ENCODE results near the gene ERGIC1. TPM values are rescaled to one million over a fixed set of nuclear protein-coding genes. Genes with fewer than 3 reads are reported as not detected.
A peak's percentile ranks its signal among the peaks of the same experiment; 100 is the strongest.

Gene ERGIC1
- total and polyA plus RNA-seq, 2 of the 8 experiments (the other 6 are each of a cell fraction or from before 2014, with no cell fraction given), result 95.3 to 106 TPM

GRCh38 chr5:172807766-172808311, 26.2 kb upstream of the ERGIC1 start:
- Histone ChIP-seq H3K4me1 (replicated peaks in 1 of 4; ENCODE audit: control insufficient read depth in 3 of 4, insufficient read depth in 4 of 4, low read length in 3 of 4) (no peaks in the 10 kb centered on the region; a peak in 1 of 7 replicates), H3K36me3 (ENCODE audit: control insufficient read depth in 2 of 4, insufficient read depth in 4 of 4, low read length in 3 of 4) (no peaks in the 10 kb centered on the region), H3K9me3 (ENCODE audit: insufficient read depth in 2 of 2, low read depth in 1 of 2, low read length in 1 of 2) (no peaks in the 10 kb centered on the region), H3K4ac (replicated peaks; ENCODE audit: insufficient read length, low read depth, low read length) (no peak overlapping the region), H2AK5ac (ENCODE audit: low read depth, low read length) (no peak overlapping the region), H3K4me3 (ENCODE audit: extremely low read depth in 1 of 4, insufficient read depth in 2 of 4, low read depth in 3 of 4, low read length in 4 of 4) (no peak overlapping the region), H2BK12ac (ENCODE audit: low read depth, low read length) (0 out of 2 replicates have a peak overlapping the region, but pooled peaks have one; percentile 27), H3K79me2 (ENCODE audit: control insufficient read depth in 1 of 2, insufficient read depth in 2 of 2, low read length in 2 of 2) (no peaks in the 10 kb centered on the region), H2BK20ac (ENCODE audit: low read length) (no peak overlapping the region), H2BK15ac (ENCODE audit: low read length) (no peak overlapping the region), H3K79me1 (ENCODE audit: low read depth, low read length) (no peaks in the 10 kb centered on the region), H4K20me1 (replicated peaks in 1 of 2; ENCODE audit: control insufficient read depth in 1 of 2, insufficient read depth in 2 of 2, low read length in 2 of 2) (no peaks in the 10 kb centered on the region), H3K27ac (ENCODE audit: low read depth, low read length) (no peak overlapping the region), H3K18ac (ENCODE audit: extremely low read depth, low read length) (no peak overlapping the region), H4K8ac (ENCODE audit: extremely low read depth, insufficient read depth, low read length) (no peak overlapping the region), H2BK5ac (ENCODE audit: low read depth, low read length) (no peak overlapping the region), H4K91ac (replicated peaks; ENCODE audit: insufficient read length, low read length) (no peak overlapping the region), H4K5ac (ENCODE audit: insufficient read length, low read depth, low read length) (no peak overlapping the region), H3K14ac (ENCODE audit: insufficient read length) (no peak overlapping the region), H2BK120ac (replicated peaks; ENCODE audit: low read depth, low read length) (no peak overlapping the region), H3K56ac (replicated peaks; ENCODE audit: insufficient read length, low read depth, low read length) (no peak overlapping the region), H3K9ac (replicated peaks in 1 of 4; ENCODE audit: extremely low read depth in 1 of 4, low read depth in 3 of 4, low read length in 3 of 4) (no peak overlapping the region), H3K27me3 (replicated peaks in 1 of 4; ENCODE audit: control insufficient read depth in 3 of 4, extremely low read depth in 1 of 4, insufficient read depth in 3 of 4, low read length in 3 of 4) (peaks cover 0 to 2% (median 0%) of the 10 kb centered on the region in 4 experiments; a peak in 1 of 7 replicates), H3K23me2 (ENCODE audit: low read depth, low read length) (no peaks in the 10 kb centered on the region), H2AFZ (ENCODE audit: low read length) (no peak overlapping the region; the same call in 1 of the 2 replicates), H3K4me2 (ENCODE audit: insufficient read depth in 1 of 2, low read depth in 2 of 2, low read length in 2 of 2) (0 out of 4 replicates have a peak overlapping the region, but pooled peaks of 1 of the 2 experiments have one; percentile 22), H3K23ac (ENCODE audit: insufficient read length) (no peak overlapping the region)
- CTCF ChIA-PET (ENCODE audit: partially characterized antibody), result interaction anchor here (0.6 to 1.6 kb wide), 6 partner anchors 10 to 125 kb away, joined by 3 to 7 read pairs (median 3); no protein-coding TSS in a partner anchor
- POLR2A ChIA-PET (ENCODE audit: partially characterized antibody), result interaction anchor here (0.9 kb wide), 1 partner anchor 37 kb away, joined by 3 read pairs; the partner anchor contains the start of gene DUSP1
- DNase-seq (ENCODE audit: low read depth in 1 of 2, low spot score in 2 of 2) (no peak), FAIRE-seq (no peak)
- 91% methylated on average over 11 of the region's 11 CpGs; no CpG with 5 or more reads in 1 of the 2 experiments for WGBS, 2 experiments (ENCODE audit: extremely low coverage in 1 of 2, insufficient coverage in 1 of 2, insufficient read length in 1 of 2, insufficient replicate concordance in 2 of 2, low coverage in 1 of 2, low lambda C conversion rate in 2 of 2, missing lambda C conversion rate in 1 of 2)
- TF ChIP-seq CHD2 (IDR thresholded peaks at IDR 0.05; ENCODE audit: low read length) (no peak), BCL11A (IDR thresholded peaks at IDR 0.05; ENCODE audit: low read depth in 2 of 2, low read length in 2 of 2) (no peak), RBBP5 (IDR thresholded peaks at IDR 0.05; ENCODE audit: borderline replicate concordance, low read depth, low read length) (no peak), POLR2AphosphoS5 (IDR thresholded peaks at IDR 0.05; ENCODE audit: low read depth, low read length) (no peak), SP1 (IDR thresholded peaks at IDR 0.05; ENCODE audit: low read depth, low read length) (no peak), MAX (IDR thresholded peaks at IDR 0.05) (no peak), CTBP2 (IDR thresholded peaks at IDR 0.05; ENCODE audit: borderline replicate concordance, insufficient read depth, insufficient read length, low read length) (no peak), PHF8 (conservative IDR thresholded peaks at IDR 0.05; ENCODE audit: low read depth, low read length) (no peak), RXRA (IDR thresholded peaks at IDR 0.05; ENCODE audit: insufficient read depth, low read depth, low read length) (no peak), TAF7 (optimal IDR thresholded peaks at IDR 0.05; ENCODE audit: borderline replicate concordance, low read depth, low read length) (no peak), POLR2A (IDR thresholded peaks at IDR 0.05; ENCODE audit: control extremely low read depth in 1 of 2, low read depth in 2 of 2, low read length in 2 of 2) (no peak), RNF2 (IDR thresholded peaks at IDR 0.05; ENCODE audit: borderline replicate concordance, low read depth, low read length, missing control alignments, poor library complexity, severe bottlenecking) (no peak)
